Coronary artery (tissue), 2 donors: ENCODE data around the gene HDAC7.

ENCODE experiments used
- DNase-seq: peaks from one replicate; pipeline ENCODE4 v3.0.0-alpha.2; 2017; ENCODE audit warnings: low spot score
- H3K27ac ChIP-seq, 2 donors: fragments of 200-600 bp; sonication (generic); one replicate each; pipeline ENCODE4 v1.5.1; 2016 to 2019
- H3K4me3 ChIP-seq: fragments of 200-600 bp; sonication (generic); 2 replicates; pipeline ENCODE4 v1.5.1; 2016; ENCODE audit warnings: mild to moderate bottlenecking, moderate library complexity
- CTCF ChIP-seq: fragments of 200-600 bp; sonication (generic); IDR thresholded peaks from one replicate; pipeline ENCODE4 v1.5.1; 2019; ENCODE audit warnings: antibody characterized with exemption

Gene HDAC7

GRCh38 chr12:47740606-47741339 is 78.9 kb downstream of the HDAC7 start:
- Histone ChIP-seq H3K27ac (peak overlapping the region in 1 of 2 donors; percentile 60), H3K4me3 (no peak overlapping the region)
- DNase-seq: no peak
- no peak for TF ChIP-seq CTCF

DNA sequence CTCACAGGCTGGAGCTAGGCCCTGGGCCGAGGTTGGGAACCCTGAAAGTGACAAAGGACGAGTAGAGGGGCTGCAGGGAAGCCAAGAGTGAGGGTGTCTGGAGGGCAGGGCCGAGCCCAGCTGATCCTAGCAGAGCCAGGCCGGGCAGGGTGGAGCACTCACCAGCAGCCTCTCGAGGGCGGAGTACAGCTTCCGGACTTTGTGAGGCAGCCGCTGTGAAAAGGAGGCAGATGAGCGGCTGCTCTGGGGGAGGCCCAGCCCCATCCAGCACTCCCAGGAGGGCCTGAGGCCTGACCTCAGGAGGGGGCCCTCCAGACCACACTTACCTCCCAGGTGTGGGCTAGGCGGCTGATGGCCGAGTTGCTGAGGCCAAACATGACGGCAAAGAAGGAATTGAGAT is 79.7 kb downstream of the HDAC7 start:
- no peak for TF ChIP-seq CTCF
- Histone ChIP-seq H3K27ac (peak overlapping the region in 1 of 2 donors; percentile 60), H3K4me3 (no peak overlapping the region)
- DNase-seq: no peak

- no peak for DNase-seq
- no peak overlapping the region for H3K4me3 ChIP-seq
- H3K27ac ChIP-seq: peak overlapping the region in 1 of 2 donors; percentile 92
- no peak for TF ChIP-seq CTCF
Observed at GRCh38 chr12:47739297-47739696, 80.4 kb downstream of the HDAC7 start.

- no peak for DNase-seq
- Histone ChIP-seq H3K4me3 (peak overlapping the region; percentile 29), H3K27ac (peak overlapping the region; percentile 78 to 92)
- no peak for TF ChIP-seq CTCF
Observed at GRCh38 chr12:47737936-47738594, 81.6 kb downstream of the HDAC7 start.

DNA sequence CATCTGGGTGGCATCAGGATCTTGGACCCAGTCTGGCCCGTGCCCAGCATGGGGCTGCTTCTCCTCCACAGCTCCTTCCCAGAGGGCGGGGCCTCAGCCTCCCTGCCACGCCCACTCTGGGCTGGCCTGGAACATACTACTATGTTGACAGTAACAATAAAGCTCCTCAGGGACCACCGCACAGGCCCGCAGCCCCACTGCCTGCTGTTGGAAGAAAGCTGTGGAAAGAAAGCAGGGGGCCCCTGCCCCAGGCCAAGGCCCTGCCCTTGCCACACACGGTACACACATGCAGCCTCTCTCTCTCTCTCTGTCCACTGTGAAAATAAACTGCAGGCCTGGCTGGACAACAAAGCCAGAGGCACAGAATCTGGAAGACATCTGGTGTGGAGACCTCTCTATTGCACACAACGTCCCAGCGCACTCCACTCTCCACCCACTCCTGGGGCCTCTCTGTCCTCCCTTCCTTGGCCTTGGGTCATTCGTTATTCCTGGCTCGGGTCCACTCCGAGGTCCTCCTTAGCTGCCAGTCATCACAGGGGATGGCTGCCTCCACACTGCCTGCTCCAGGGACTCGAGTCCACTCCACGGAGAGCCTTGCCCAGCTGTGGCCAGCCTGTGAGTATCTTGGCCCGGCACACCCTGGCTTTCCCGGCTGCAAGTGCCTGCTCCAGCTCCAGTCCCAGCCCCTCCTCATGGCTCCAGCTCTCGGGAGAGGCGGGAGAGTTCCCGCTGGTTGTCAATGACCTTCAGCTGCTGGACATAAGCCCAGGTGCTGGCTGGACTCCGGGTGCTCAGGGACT is 82.6 kb downstream of the HDAC7 start:
- DNase-seq: peak; percentile 97
- peak overlapping the region; percentile 78 to 92 for H3K27ac ChIP-seq
- peak overlapping the region; percentile 29 for H3K4me3 ChIP-seq
- no peak for TF ChIP-seq CTCF

DNA sequence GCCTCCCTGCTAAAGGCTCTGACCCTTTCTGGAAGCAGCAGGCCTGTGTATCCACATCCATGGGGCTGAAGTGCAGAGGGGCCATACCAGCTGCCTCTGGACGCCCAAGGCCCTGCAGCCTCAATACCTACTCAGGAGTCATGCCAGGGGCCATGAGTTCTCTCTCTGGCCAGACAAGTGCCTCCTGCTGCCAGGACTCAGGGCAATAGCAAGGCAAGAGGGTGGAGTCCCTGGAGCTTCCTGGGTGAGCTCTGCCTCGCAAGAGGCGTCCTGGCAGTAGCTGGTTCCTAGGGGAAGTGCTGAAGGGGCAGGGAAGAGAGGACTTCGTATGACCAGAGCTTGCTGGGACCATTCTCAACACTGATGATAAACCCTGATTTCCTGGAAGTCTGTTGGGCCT is 83.5 kb downstream of the HDAC7 start:
- peak overlapping the region; percentile 4 for H3K4me3 ChIP-seq
- DNase-seq: no peak
- H3K27ac ChIP-seq: peak overlapping the region; percentile 78 to 92

More for the DNA sequence above, 83.5 kb downstream of the HDAC7 start:
- no peak for TF ChIP-seq CTCF
